Measurements from ENCODE around the gene GALNS.

The GALNS gene

GRCh38 chr16:88855176-88855575, 1.6 kb downstream of the GALNS start:
- no peak for DNase-seq

GRCh38 chr16:88854306-88855111, 2.2 kb downstream of the GALNS start:
- no peak for DNase-seq

GRCh38 chr16:88853325-88853941, 3.3 kb downstream of the GALNS start:
- DNase-seq, result no peak

- no peak for DNase-seq
These were observed 5.1 kb downstream of the GALNS start for GRCh38 chr16:88851616-88852015.

GRCh38 chr16:88850531-88851199, 6.1 kb downstream of the GALNS start:
- no peak for DNase-seq

GRCh38 chr16:88848557-88848956, 8.2 kb downstream of the GALNS start:
- no peak for DNase-seq

- DNase-seq, result no peak
These were observed 9.1 kb downstream of the GALNS start for GRCh38 chr16:88847654-88848053.

- no peak for DNase-seq
These were observed 10.7 kb downstream of the GALNS start for GRCh38 chr16:88846088-88846487.

GRCh38 chr16:88844419-88845036, 12.2 kb downstream of the GALNS start:
- DNase-seq, result no peak

- no peak for DNase-seq
These were observed 13.5 kb downstream of the GALNS start for GRCh38 chr16:88843256-88843655.

GRCh38 chr16:88842806-88843205, 13.9 kb downstream of the GALNS start:
- no peak for DNase-seq

GRCh38 chr16:88842308-88842756, 14.4 kb downstream of the GALNS start:
- no peak for DNase-seq

- DNase-seq, result no peak
These were observed 15.0 kb downstream of the GALNS start for GRCh38 chr16:88841521-88842307.

- no peak for DNase-seq
These were observed 16.0 kb downstream of the GALNS start for GRCh38 chr16:88840600-88841215.

GRCh38 chr16:88839745-88840599, 16.8 kb downstream of the GALNS start:
- DNase-seq, result no peak

- DNase-seq, result no peak
These were observed 17.7 kb downstream of the GALNS start for GRCh38 chr16:88839026-88839529.

- no peak for DNase-seq
These were observed 18.2 kb downstream of the GALNS start for GRCh38 chr16:88838566-88838965.

GRCh38 chr16:88837806-88838205, 18.9 kb downstream of the GALNS start:
- DNase-seq, result no peak

- no peak for DNase-seq
These were observed 20.0 kb downstream of the GALNS start for GRCh38 chr16:88836791-88837190.

GRCh38 chr16:88835818-88836217, 20.9 kb downstream of the GALNS start:
- no peak for DNase-seq

- DNase-seq, result no peak
These were observed 21.4 kb downstream of the GALNS start for GRCh38 chr16:88835383-88835782.

All from right hindlimb (tissue), 1 donor.